C4-2B (cell line): Measurements from ENCODE around the gene XXYLT1.

Experiments used
- H3K27ac ChIP-seq: fragments of 450-650 bp; 2 replicates; pipeline ENCODE4 v1.5.1; 2017
- CTCF ChIP-seq: fragments of 450-650 bp; conservative IDR thresholded peaks from 2 replicates; pipeline ENCODE4 v1.5.1; 2017; ENCODE audit warnings: mild to moderate bottlenecking
- ZFX ChIP-seq: fragments of 450-650 bp; IDR thresholded peaks from 2 replicates; pipeline ENCODE4 v1.6.1; 2017

Gene XXYLT1

GRCh38 chr3:195073866-195074860 is 196.8 kb downstream of the XXYLT1 start:
- TF ChIP-seq ZFX (no peak), CTCF (no peak)
- no peak overlapping the region for H3K27ac ChIP-seq

- no peak overlapping the region for H3K27ac ChIP-seq
- TF ChIP-seq CTCF, result no peak
- no peak for TF ChIP-seq ZFX
These were observed 197.9 kb downstream of the XXYLT1 start for GRCh38 chr3:195072916-195073564.

- TF ChIP-seq CTCF, result no peak
- TF ChIP-seq ZFX, result no peak
- H3K27ac ChIP-seq, result no peak overlapping the region
These were observed 198.8 kb downstream of the XXYLT1 start for GRCh38 chr3:195071916-195072820.

GRCh38 chr3:195071011-195071728 is 199.8 kb downstream of the XXYLT1 start:
- TF ChIP-seq ZFX (no peak), CTCF (no peak)
- no peak overlapping the region for H3K27ac ChIP-seq

- TF ChIP-seq CTCF (no peak), ZFX (no peak)
- H3K27ac ChIP-seq, result no peak overlapping the region
These were observed 200.6 kb downstream of the XXYLT1 start for GRCh38 chr3:195070336-195070735.

GRCh38 chr3:195069501-195070251 is 201.3 kb downstream of the XXYLT1 start:
- H3K27ac ChIP-seq, result no peak overlapping the region
- no peak for TF ChIP-seq CTCF
- no peak for TF ChIP-seq ZFX
